Gastrocnemius medialis (tissue), 4 donors: ENCODE results near the gene NETO1. TPM values are rescaled to one million over a fixed set of nuclear protein-coding genes. Genes with fewer than 3 reads are reported as not detected.

Experiments used
- ATAC-seq, 2 donors: fragments of 150-250 bp; one replicate each; pipeline ENCODE4 v1.9.1; 2016
- DNase-seq, 2 donors: peaks; one replicate each; pipeline ENCODE4 v3.0.0-alpha.2; 2019
- H3K27ac ChIP-seq, 4 donors: fragments of 200-600 bp; sonication (generic); 1 replicate in 1 of 4; 2 replicates in 3 of 4; pipeline ENCODE4 v1.5.1; 2016 to 2018; ENCODE audit warnings: mild to moderate bottlenecking in 2 of 4, moderate library complexity in 1 of 4
- H3K27me3 ChIP-seq, 3 donors: fragments of 200-600 bp; sonication (generic) in 2 of 3; 1 replicate in 1 of 3; 2 replicates in 2 of 3; pipeline versions ENCODE4 v1.5.1 to v1.6.0; 2016 to 2019; ENCODE audit warnings: mild to moderate bottlenecking in 1 of 3, moderate library complexity in 1 of 3
- H3K36me3 ChIP-seq, 2 donors: fragments of 200-600 bp; sonication (generic) in 1 of 2; one replicate each; pipeline ENCODE4 v1.5.1; 2017 to 2018
- H3K4me1 ChIP-seq, 2 donors: fragments of 200-600 bp; sonication (generic) in 1 of 2; one replicate each; pipeline ENCODE4 v1.5.1; 2016 to 2017; ENCODE audit warnings: mild to moderate bottlenecking in 2 of 2
- H3K4me3 ChIP-seq, 4 donors: fragments of 200-600 bp; sonication (generic) in 3 of 4; 1 replicate in 1 of 4; 2 replicates in 3 of 4; pipeline ENCODE4 v1.5.1; 2016 to 2019; ENCODE audit warnings: mild to moderate bottlenecking in 2 of 4
- H3K9me3 ChIP-seq, 3 donors: fragments of 200-600 bp; sonication (generic) in 2 of 3; 1 replicate in 1 of 3; 2 replicates in 2 of 3; pipeline ENCODE4 v1.5.1; 2016 to 2019
- CTCF ChIP-seq, 5 experiments: fragments of 450-650 bp in 3 of 5; fragments of 200-600 bp in 2 of 5; sonication (generic) in 2 of 5; IDR thresholded peaks in 4 of 5; conservative IDR thresholded peaks in 1 of 5; 1 replicate in 4 of 5; 2 replicates in 1 of 5; pipeline ENCODE4 v1.5.1; 2016 to 2019; ENCODE audit warnings: antibody characterized with exemption in 5 of 5, mild to moderate bottlenecking in 3 of 5, moderate library complexity in 3 of 5
- POLR2A ChIP-seq, 2 donors: fragments of 450-650 bp; IDR thresholded peaks; one replicate each; pipeline ENCODE4 v1.6.1; 2017; ENCODE audit warnings: antibody characterized with exemption in 2 of 2, mild to moderate bottlenecking in 2 of 2, moderate library complexity in 2 of 2
- in situ Hi-C, 4 donors: fragments of 200-750 bp; cut with MboI; loops; one replicate each; pipeline versions ENCODE4 v1.15.0 to v1.8.0; 2017; ENCODE audit warnings: low sequenced_read_pairs in 4 of 4
- intact Hi-C: fragments of 100-400 bp; cut with DNase I; formaldehyde crosslinking; loops from one replicate; pipeline ENCODE4 v1.15.1; 2023; ENCODE audit warnings: low total_unique reads
- total RNA-seq, 4 donors: library from RNA; depleted of rRNA; stranded (reverse); fragments of >200 nt; gene quantifications; one replicate each; pipeline versions ENCODE4 v1.1.0 to v1.2.3, GENCODE V29; 2016

The NETO1 gene
- total RNA-seq, result not detected

- in situ Hi-C loops (no loop called here), intact Hi-C loops (no loop called here)
- ATAC-seq (no peak), DNase-seq (no peak)
- peak within 1 kb of the TSS in 1 of 4 donors; percentile 13 for H3K4me3 ChIP-seq
- H3K36me3 ChIP-seq, result no peaks in the 10 kb centered on the region
- peaks cover 7 to 34% (median 21%) of the 10 kb centered on the region in 3 donors for H3K27me3 ChIP-seq
- no peaks in the 10 kb centered on the region for H3K4me1 ChIP-seq
- H3K9me3 ChIP-seq, result no peaks in the 10 kb centered on the region
- TF ChIP-seq CTCF (IDR thresholded peaks at IDR 0.05 in 4 of 5, conservative IDR thresholded peaks at IDR 0.05 in 1 of 5) (no peak), POLR2A (IDR thresholded peaks at IDR 0.05) (no peak)
- H3K27ac ChIP-seq, result no peak within 1 kb of the TSS
Observed at GRCh38 chr18:72867746-72868584, at the start of gene NETO1. Gene NETO1, minus strand, starts transcription at chr18:72867987. Its CDS starts 696 bp downstream, at chr18:72867291.

DNA sequence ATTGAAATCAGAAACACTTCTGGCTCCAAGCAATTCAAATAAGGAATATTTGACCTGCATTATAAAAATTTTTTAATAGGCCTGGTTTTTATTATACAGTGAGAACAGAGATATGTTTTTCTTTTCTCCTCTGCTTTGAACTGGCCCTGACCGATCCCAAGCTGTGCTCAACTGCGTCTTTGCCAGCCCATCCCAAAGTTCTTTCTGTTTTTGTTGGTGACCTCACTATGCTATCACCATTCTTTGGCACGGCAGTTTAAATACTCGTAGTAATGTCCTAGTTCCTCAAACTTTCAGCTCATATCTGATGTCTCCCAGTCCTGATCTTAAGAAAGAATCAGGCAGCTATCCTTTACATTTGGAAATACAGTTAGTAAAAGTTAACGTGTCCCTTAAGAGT lies 42.3 kb upstream of the NETO1 start:
- TF ChIP-seq POLR2A (IDR thresholded peaks at IDR 0.05) (no peak), CTCF (IDR thresholded peaks at IDR 0.05 in 4 of 5, conservative IDR thresholded peaks at IDR 0.05 in 1 of 5) (no peak)
- intact Hi-C loops, result no loop called here
- no peaks in the 10 kb centered on the region for H3K4me1 ChIP-seq
- H3K27ac ChIP-seq, result no peak overlapping the region
- ATAC-seq (no peak), DNase-seq (no peak)
- in situ Hi-C loops, result no loop called here
- no peak overlapping the region for H3K4me3 ChIP-seq
- no peaks in the 10 kb centered on the region for H3K27me3 ChIP-seq
- no peaks in the 10 kb centered on the region for H3K9me3 ChIP-seq
- no peaks in the 10 kb centered on the region for H3K36me3 ChIP-seq

- Histone ChIP-seq H3K36me3 (no peaks in the 10 kb centered on the region), H3K27me3 (no peaks in the 10 kb centered on the region), H3K4me3 (no peak overlapping the region), H3K27ac (no peak overlapping the region), H3K4me1 (no peaks in the 10 kb centered on the region), H3K9me3 (no peaks in the 10 kb centered on the region)
- ATAC-seq, result no peak
- TF ChIP-seq CTCF (IDR thresholded peaks at IDR 0.05 in 4 of 5, conservative IDR thresholded peaks at IDR 0.05 in 1 of 5) (no peak), POLR2A (IDR thresholded peaks at IDR 0.05) (no peak)
- in situ Hi-C loops, result no loop called here
- intact Hi-C loops, result no loop called here
- no peak for DNase-seq
Observed at GRCh38 chr18:72908181-72908580, 40.4 kb upstream of the NETO1 start.

GRCh38 chr18:72903033-72903432 lies 35.2 kb upstream of the NETO1 start:
- DNase-seq, result no peak
- no peak for ATAC-seq
- Histone ChIP-seq H3K36me3 (no peaks in the 10 kb centered on the region), H3K4me1 (no peaks in the 10 kb centered on the region), H3K27ac (no peak overlapping the region), H3K4me3 (no peak overlapping the region), H3K27me3 (no peaks in the 10 kb centered on the region), H3K9me3 (no peaks in the 10 kb centered on the region)
- in situ Hi-C loops, result no loop called here
- intact Hi-C loops, result no loop called here
- TF ChIP-seq POLR2A (IDR thresholded peaks at IDR 0.05) (no peak), CTCF (IDR thresholded peaks at IDR 0.05 in 4 of 5, conservative IDR thresholded peaks at IDR 0.05 in 1 of 5) (no peak)
